GOT3 (cell line): ENCODE data around the gene SCN2A.
"Not testable (repeated sequence)": the region's sequence is repeated elsewhere in the genome, so short reads cannot be mapped to it uniquely, and the experiment has no call there.

Source experiments
- DNase-seq: peaks from one replicate; lab custom pipeline; 2025; ENCODE audit warnings: mixed read lengths; lab: John Stamatoyannopoulos, UW

Gene SCN2A

GRCh38 chr2:165253178-165253577 is 14.0 kb downstream of the SCN2A start:
- no peak for DNase-seq

GRCh38 chr2:165256618-165257017 is 17.4 kb downstream of the SCN2A start:
- DNase-seq = no peak

DNA sequence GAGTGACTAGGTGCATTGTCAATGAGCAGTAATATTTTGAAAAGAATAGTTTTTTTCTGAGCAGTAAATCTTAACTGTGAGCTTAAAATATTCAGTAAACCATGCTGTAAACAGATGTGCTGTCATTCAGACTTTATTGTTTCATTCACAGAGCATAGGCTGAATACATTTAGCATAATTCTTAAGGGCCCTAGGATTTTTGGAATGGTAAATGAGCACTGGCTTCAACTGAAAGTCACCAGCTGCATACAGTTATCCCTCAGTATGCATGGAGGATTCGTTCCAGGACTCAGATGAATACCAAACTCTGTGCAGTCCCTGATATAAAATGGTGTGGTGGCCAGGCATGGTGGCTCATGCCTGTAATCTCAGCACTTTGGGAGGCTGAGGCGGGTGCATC is 21.1 kb downstream of the SCN2A start:
- DNase-seq = not testable (repeated sequence)

DNA sequence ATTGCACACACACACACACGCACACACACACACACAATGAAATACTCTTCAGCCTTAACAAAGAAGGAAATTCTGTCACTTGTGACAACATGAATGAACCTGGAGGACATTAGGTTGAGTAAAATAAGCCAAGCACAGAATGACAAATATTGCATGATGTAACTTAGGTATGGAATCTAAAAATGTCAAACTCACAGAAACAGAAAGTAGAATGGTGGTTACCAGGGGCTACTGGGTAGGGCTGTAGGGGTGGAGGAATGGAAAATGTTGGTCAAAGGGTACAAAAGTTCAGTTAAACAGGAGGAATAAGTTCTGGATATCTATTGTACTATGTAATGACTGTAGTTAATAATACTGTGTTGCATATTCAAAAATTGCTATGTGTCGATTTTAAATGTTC is 29.5 kb downstream of the SCN2A start:
- DNase-seq = no peak

GRCh38 chr2:165273176-165273575 is 34.0 kb downstream of the SCN2A start:
- DNase-seq = no peak

DNA sequence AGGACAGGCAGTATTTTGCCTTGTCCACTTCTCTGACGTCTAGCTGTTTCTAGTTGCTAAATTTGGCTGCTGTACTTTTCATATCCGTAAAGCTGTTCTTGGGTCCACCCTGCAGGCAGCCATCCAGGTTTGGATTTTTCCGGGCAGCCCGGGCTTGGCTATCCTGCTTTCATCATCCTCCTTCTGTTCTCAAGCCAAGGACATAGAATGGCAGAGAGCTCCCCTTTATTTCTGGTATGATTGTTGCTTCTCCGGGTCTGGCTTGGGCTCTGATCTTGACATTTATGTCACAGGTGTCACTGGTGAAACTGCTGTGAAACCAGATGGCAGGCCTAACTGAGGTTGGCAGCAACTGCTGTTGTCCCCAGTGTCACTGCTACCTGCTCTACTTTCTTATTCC is 35.5 kb downstream of the SCN2A start:
- no peak for DNase-seq

- DNase-seq = no peak
These were observed 36.7 kb downstream of the SCN2A start for GRCh38 chr2:165275932-165276331.

GRCh38 chr2:165277295-165277694 is 38.1 kb downstream of the SCN2A start:
- no peak for DNase-seq

GRCh38 chr2:165277860-165278656 is 38.8 kb downstream of the SCN2A start:
- no peak for DNase-seq

GRCh38 chr2:165280356-165280755 is 41.1 kb downstream of the SCN2A start:
- no peak for DNase-seq

- no peak for DNase-seq
These were observed 42.2 kb downstream of the SCN2A start for GRCh38 chr2:165281387-165281786.

- DNase-seq = no peak
These were observed 44.1 kb downstream of the SCN2A start for GRCh38 chr2:165283342-165283741.

- no peak for DNase-seq
These were observed 48.0 kb downstream of the SCN2A start for GRCh38 chr2:165287094-165287778.

GRCh38 chr2:165289069-165289468 is 49.9 kb downstream of the SCN2A start:
- DNase-seq = no peak

DNA sequence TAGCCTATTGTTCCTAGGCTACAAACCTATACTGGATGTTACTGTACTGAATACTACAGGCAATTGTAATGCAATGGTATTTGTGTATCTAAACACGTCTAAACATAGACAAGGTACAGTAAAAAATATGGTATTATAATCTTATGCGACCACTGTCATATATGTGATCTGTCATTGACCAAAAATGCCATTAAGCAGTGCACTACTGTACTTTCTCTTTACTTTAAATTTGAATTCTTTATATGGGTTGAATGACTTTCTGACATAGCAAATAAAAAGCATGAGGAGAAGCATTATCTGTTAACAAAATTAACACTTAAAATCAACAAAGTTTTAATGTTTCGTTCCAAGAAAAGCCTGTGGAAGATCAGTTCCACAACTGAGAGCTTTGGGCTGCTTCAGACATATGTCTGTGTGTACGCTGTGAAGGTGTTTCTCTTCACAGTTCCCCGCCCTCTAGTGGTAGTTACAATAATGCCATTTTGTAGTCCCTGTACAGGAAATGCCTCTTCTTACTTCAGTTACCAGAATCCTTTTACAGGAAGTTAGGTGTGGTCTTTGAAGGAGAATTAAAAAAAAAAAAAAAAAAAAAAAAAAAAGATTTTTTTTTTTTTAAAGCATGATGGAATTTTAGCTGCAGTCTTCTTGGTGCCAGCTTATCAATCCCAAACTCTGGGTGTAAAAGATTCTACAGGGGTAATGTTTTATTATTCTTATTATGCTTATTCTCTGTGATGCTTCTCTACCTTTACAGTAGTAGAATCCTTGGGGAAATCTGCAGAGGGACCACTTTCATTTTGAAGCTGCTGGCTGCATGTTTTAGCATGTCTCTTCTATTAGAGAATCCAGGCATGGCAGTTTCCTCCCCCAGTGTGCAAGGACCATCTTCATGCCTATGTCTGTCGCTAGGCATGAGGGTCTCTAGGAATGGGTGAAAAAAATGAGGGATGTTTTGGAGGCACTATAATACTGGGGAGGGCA is 54.5 kb downstream of the SCN2A start:
- DNase-seq = no peak

DNA sequence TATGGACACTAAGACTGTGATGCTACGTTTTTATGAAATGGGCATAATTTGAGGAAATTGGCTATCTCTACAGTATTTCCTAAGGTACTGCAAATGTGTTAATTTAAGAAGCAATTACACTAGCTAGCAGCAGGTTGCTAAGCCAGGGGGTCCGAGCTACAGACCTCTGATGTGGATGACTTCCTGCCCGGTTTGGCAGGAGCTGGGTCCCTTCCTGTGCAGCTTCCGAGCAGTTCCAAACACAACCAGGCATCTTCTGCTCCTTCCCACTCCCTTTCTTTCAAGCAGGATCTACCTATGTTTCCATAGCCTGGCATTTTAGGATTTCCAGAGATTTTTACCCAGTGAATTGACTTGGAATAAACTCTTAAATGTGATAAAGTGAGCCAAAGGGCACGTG is 55.7 kb downstream of the SCN2A start:
- no peak for DNase-seq

DNA sequence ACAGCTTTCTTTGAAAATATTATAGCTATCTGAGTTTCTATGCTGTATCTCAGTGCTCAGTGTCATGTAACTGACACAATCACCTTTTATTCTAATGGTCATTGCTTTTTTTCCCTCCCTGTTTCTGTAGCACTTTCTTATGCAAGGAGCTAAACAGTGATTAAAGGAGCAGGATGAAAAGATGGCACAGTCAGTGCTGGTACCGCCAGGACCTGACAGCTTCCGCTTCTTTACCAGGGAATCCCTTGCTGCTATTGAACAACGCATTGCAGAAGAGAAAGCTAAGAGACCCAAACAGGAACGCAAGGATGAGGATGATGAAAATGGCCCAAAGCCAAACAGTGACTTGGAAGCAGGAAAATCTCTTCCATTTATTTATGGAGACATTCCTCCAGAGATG is 56.4 kb downstream of the SCN2A start:
- no peak for DNase-seq

- no peak for DNase-seq
These were observed 66.3 kb downstream of the SCN2A start for GRCh38 chr2:165305391-165306096.

DNA sequence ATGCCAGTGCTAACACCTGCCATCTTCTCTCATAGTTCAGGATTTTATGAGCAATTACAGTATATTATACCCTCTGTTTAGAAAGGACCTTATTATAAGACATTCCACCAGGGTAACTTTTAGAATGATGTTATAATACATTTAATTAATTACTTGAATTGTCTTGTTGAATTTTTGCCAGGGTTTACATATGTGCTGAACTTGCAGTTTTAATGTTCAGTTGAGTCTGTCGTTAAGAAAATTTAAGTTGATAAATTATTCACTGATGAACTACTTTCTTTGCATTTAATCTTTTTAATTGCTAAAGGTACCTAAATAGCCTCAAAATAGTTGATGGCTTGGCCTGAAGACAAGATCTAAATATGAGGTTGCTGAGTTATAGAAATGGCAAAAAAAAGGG is 68.1 kb downstream of the SCN2A start:
- no peak for DNase-seq

DNA sequence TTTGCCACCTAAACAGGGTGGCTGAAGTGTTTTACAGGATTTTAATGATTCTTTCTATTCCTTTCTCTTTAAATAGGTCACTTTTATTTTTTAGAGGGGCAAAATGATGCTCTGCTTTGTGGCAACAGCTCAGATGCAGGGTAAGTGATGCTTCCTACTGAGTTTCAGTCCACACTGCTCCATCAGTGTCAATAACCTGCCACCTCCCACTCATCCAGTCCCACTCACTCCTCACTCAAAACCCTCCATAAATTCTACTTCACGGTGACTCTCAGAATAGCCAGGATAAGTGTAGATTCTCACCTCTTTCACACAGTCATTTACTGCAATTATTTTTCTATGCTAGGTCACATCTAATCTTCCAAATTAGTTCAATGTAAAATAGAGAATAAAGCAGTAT is 72.7 kb downstream of the SCN2A start:
- no peak for DNase-seq

GRCh38 chr2:165312999-165313398 is 73.8 kb downstream of the SCN2A start:
- DNase-seq = no peak

- DNase-seq = no peak
These were observed 74.3 kb downstream of the SCN2A start for GRCh38 chr2:165313509-165313908.
